Common myeloid progenitor, CD34-positive (primary cell): ENCODE data around the gene HLF.

Experiments used
- CTCF ChIA-PET: fragments of 350-600 bp; sonication (Branson Sonifier 250); formaldehyde crosslinking; loops from one replicate; lab custom pipeline; 2021; ENCODE audit warnings: antibody characterized with exemption; lab: Charles Lee
- POLR2A ChIA-PET: fragments of 350-600 bp; sonication (Branson Sonifier 250); formaldehyde crosslinking; loops from one replicate; lab custom pipeline; 2021; ENCODE audit warnings: antibody characterized with exemption; lab: Charles Lee
- DNase-seq, 3 donors: peaks; one replicate each; pipeline versions ENCODE4 v3.0.0 to v3.0.0-alpha.2; 2013
- H3K27ac ChIP-seq, 2 experiments: 1 replicate in 1 of 2; 2 replicates in 1 of 2; pipeline ENCODE4 v1.7.0; 2013; ENCODE audit warnings: inconsistent platforms in 2 of 2, low read length in 2 of 2, mild to moderate bottlenecking in 2 of 2, low read depth in 1 of 2, moderate library complexity in 1 of 2; ENCODE audit not compliant: severe bottlenecking in 2 of 2, insufficient read depth in 1 of 2, poor library complexity in 1 of 2
- H3K27me3 ChIP-seq, 5 experiments: replicated peaks in 2 of 5; 1 replicate in 3 of 5; 2 replicates in 2 of 5; pipeline versions ENCODE4 v1.6.1 to v1.7.0; 2013; ENCODE audit warnings: low read length in 4 of 5, mild to moderate bottlenecking in 2 of 5, moderate library complexity in 2 of 5, inconsistent platforms in 1 of 5; ENCODE audit not compliant: insufficient read depth in 5 of 5, control insufficient read depth in 4 of 5
- H3K36me3 ChIP-seq, 4 experiments: 1 replicate in 2 of 4; 2 replicates in 2 of 4; pipeline versions ENCODE4 v1.6.1 to v1.7.0; 2013; ENCODE audit warnings: low read length in 3 of 4, control low read depth in 1 of 4, mild to moderate bottlenecking in 1 of 4; ENCODE audit not compliant: control insufficient read depth in 4 of 4, insufficient read depth in 4 of 4
- H3K4me1 ChIP-seq, 4 experiments: 1 replicate in 3 of 4; 2 replicates in 1 of 4; pipeline versions ENCODE4 v1.6.1 to v1.7.1; 2013; ENCODE audit warnings: low read length in 3 of 4, mild to moderate bottlenecking in 3 of 4, control low read depth in 1 of 4, inconsistent platforms in 1 of 4, moderate library complexity in 1 of 4; ENCODE audit not compliant: control insufficient read depth in 4 of 4, insufficient read depth in 4 of 4; ENCODE audit errors: control extremely low read depth in 1 of 4
- H3K4me3 ChIP-seq, 7 experiments: 1 replicate in 4 of 7; 2 replicates in 3 of 7; pipeline versions ENCODE4 v1.5.1 to v1.7.0; 2013; ENCODE audit warnings: mild to moderate bottlenecking in 7 of 7, low read length in 6 of 7, moderate library complexity in 6 of 7, inconsistent platforms in 2 of 7, low read depth in 2 of 7, control low read depth in 1 of 7; ENCODE audit not compliant: insufficient read depth in 4 of 7, control insufficient read depth in 1 of 7; ENCODE audit errors: extremely low read depth in 1 of 7
- H3K9me3 ChIP-seq, 5 experiments: 1 replicate in 4 of 5; 2 replicates in 1 of 5; pipeline versions ENCODE4 v1.6.1 to v1.7.1; 2013; ENCODE audit warnings: low read length in 4 of 5, mild to moderate bottlenecking in 2 of 5, inconsistent platforms in 1 of 5, low read depth in 1 of 5, moderate library complexity in 1 of 5; ENCODE audit not compliant: control insufficient read depth in 4 of 5, insufficient read depth in 2 of 5; ENCODE audit errors: control extremely low read depth in 1 of 5
- WGBS: methylation state at CpG from one replicate; pipeline ENCODE4 v1.1.5; 2013; ENCODE audit not compliant: insufficient coverage; 5-methylcytosine and 5-hydroxymethylcytosine counted together

Gene HLF

DNA sequence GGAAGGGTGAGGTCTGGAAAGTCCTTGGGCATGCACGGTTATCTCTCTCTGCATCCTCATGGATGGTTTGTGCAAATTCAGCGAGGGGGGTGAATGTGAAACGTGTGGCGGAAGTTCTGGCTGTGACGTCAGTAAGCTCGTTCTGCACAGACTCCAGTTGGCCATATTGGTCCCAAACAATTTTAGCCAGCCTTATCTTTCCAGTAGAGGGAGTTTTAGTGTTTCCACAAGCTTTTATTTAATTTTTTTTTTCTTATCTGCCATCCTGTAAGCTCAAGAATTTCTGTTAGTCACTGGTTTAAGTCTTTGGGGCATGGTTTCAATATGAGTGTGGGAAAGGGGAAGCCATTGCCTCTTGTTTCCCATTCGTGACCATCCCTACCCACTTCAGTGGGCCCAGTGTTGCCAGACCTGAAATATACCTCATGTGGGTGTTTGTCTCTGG is 39.0 kb downstream of the HLF start:
- Histone ChIP-seq H3K4me3 (no peak overlapping the region), H3K27ac (no peak overlapping the region), H3K27me3 (no peaks in the 10 kb centered on the region), H3K4me1 (peaks cover 0 to 20% (median 0%) of the 10 kb centered on the region in 4 experiments), H3K9me3 (peaks cover 0 to 2% (median 0%) of the 10 kb centered on the region in 5 experiments), H3K36me3 (peaks cover 0 to 23% (median under 1%) of the 10 kb centered on the region in 4 experiments)
- ChIA-PET POLR2A (no interaction called here), CTCF (interaction anchor here (1.0 to 2.1 kb wide), 4 partner anchors 9 to 310 kb away, joined by 3 to 9 read pairs (median 5); no protein-coding TSS in a partner anchor)
- DNase-seq, result no peak
- WGBS, result 56% methylated on average over 1 of the region's 7 CpGs

DNA sequence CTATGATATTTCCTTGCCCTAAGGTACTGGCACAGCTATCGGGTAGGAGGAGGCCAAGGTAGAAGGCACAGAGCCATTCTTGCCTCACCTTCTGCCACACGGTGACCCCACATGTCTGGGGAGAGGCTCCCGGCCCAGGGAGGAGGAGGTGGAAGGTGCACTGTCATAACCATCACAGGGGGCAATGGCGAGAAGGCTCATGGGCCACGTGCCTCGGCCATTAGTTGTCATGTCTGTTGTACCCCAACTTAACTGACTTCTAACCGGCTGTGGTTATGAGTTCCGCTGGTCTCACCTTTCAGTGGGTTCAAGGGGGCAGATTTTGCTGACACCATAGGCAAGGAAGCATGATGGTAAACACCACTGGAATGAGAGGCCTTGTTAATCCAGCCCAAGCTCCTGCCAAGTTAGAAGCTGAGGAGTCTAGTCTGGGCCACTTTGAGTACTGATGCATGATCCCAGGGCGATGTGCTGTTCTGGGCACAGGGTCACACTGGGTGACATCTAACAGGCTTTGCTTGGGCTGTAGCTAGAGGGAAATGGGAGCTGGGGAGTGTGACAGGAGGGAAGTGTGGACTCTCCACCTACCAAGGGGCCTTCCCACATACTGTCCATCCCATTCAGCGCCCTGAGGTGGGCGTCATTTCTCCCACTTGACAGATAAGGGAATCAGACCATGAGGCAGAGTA is 39.6 kb downstream of the HLF start:
- Histone ChIP-seq H3K9me3 (peaks cover 0 to 2% (median 0%) of the 10 kb centered on the region in 5 experiments), H3K36me3 (peaks cover 0 to 23% (median under 1%) of the 10 kb centered on the region in 4 experiments), H3K27ac (no peak overlapping the region), H3K27me3 (no peaks in the 10 kb centered on the region), H3K4me1 (peaks cover 0 to 20% (median 0%) of the 10 kb centered on the region in 4 experiments), H3K4me3 (no peak overlapping the region)
- WGBS, result 92% methylated on average over 8 of the region's 11 CpGs
- ChIA-PET CTCF (interaction anchor here (1.3 to 2.1 kb wide), 7 partner anchors 10 to 311 kb away, joined by 3 to 9 read pairs (median 4); no protein-coding TSS in a partner anchor), POLR2A (no interaction called here)
- no peak for DNase-seq

DNA sequence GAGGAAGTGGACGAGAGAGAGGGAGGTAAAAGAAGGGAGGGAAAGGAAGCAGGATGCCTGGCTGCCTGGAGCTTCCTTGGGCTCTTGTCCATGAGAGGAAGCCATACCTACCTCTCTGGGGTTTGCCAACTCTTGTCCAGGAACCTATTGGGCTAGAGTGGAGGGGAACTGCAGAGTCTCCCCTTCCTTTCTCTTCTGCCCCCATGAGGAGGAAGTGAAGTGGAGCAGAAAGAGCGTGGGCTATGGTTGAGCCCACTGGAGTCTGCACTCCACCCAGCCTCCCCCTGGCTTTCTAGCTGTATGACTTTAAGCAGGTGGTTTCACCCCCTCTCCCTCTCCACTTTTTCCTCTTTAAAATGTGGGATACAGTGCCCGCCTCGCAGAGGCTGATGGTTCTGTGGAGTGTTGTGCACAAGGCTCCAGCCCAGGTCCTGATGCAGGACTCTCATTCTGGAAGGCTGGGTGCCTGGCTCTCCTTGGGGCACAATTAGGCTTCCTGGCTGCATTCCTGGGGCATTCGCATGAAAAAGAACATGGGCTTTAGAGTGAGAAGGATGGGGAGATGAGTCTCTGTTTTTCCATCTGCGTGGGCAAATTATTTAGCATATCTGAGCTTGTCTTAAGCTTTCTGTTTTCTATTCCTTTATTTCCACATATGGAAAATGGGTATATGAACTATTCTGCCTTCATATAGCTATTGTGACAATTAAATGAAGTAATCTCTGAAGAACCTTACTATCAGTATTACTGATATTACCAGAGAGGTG is 40.7 kb downstream of the HLF start:
- no peak for DNase-seq
- Histone ChIP-seq H3K27me3 (no peaks in the 10 kb centered on the region), H3K4me1 (peaks cover 0 to 20% (median 0%) of the 10 kb centered on the region in 4 experiments), H3K36me3 (peaks cover 0 to 20% (median under 1%) of the 10 kb centered on the region in 4 experiments), H3K9me3 (peaks cover 0 to 2% (median 0%) of the 10 kb centered on the region in 5 experiments), H3K27ac (no peak overlapping the region), H3K4me3 (no peak overlapping the region)
- POLR2A ChIA-PET, result no interaction called here
- CTCF ChIA-PET, result interaction anchor here (0.7 to 1.6 kb wide), 9 partner anchors 11 to 300 kb away, joined by 3 to 4 read pairs (median 3); no protein-coding TSS in a partner anchor
- WGBS, result 100% methylated on average over 1 of the region's 6 CpGs

- H3K27ac ChIP-seq, result peak overlapping the region in 1 of 2 experiments; percentile 6
- no peaks in the 10 kb centered on the region for H3K27me3 ChIP-seq
- ChIA-PET POLR2A (no interaction called here), CTCF (no interaction called here)
- H3K9me3 ChIP-seq, result peaks cover 0 to 2% (median 0%) of the 10 kb centered on the region in 5 experiments
- H3K36me3 ChIP-seq, result peaks cover 0 to 24% (median under 1%) of the 10 kb centered on the region in 4 experiments
- H3K4me3 ChIP-seq, result no peak overlapping the region
- peaks cover 0 to 14% (median 0%) of the 10 kb centered on the region in 4 experiments for H3K4me1 ChIP-seq
- DNase-seq, result no peak
- 100% methylated on average over 6 of the region's 7 CpGs for WGBS
Measured at GRCh38 chr17:55307879-55308278, 43.1 kb downstream of the HLF start.

DNA sequence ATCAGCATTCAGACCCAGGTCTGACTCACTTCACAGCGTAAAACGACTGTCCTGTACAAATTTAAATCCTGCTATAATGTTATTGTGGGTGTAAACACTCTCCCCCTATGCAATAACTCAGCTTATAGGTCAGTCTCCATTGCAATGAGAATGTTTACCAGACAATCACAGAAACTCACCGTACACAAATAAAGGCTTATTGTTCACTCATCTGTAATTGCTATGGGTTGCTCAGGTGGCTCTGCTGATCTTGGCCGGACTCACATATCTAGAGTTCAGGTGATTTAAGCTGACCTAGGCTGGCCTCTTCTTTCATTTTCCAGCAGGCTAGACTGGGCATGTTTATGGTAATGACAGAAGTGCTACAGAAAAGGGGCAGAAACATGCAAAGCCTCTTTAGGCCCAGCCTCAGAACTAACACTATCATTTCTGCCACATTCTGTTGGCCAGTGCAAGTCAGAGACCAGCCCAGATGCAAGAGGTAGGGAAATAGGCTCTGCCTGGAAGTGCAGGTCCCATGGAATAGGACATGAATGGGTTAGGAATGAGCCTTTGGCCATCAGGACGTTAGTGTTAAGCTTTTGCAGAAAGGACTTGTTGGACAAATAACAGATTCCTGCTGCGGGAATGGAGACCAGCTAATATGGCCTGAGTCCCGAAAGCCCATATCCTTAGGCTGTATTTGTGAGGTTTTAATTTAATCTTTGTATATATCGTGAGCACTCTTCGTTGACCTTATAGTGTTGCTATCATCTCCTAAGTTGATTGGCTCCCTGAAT is 44.0 kb downstream of the HLF start:
- Histone ChIP-seq H3K27ac (no peak overlapping the region), H3K4me3 (no peak overlapping the region), H3K27me3 (no peaks in the 10 kb centered on the region), H3K4me1 (peaks cover 0 to 10% (median 0%) of the 10 kb centered on the region in 4 experiments), H3K36me3 (peaks cover 3 to 22% (median 6%) of the 10 kb centered on the region in 4 experiments), H3K9me3 (peaks cover 0 to 2% (median 0%) of the 10 kb centered on the region in 5 experiments)
- ChIA-PET CTCF (interaction anchor here (0.9 to 1.3 kb wide), 2 partner anchors 48 to 72 kb away, joined by 3 read pairs; no protein-coding TSS in a partner anchor), POLR2A (no interaction called here)
- WGBS, result 98% methylated on average over 7 of the region's 9 CpGs
- no peak for DNase-seq

DNA sequence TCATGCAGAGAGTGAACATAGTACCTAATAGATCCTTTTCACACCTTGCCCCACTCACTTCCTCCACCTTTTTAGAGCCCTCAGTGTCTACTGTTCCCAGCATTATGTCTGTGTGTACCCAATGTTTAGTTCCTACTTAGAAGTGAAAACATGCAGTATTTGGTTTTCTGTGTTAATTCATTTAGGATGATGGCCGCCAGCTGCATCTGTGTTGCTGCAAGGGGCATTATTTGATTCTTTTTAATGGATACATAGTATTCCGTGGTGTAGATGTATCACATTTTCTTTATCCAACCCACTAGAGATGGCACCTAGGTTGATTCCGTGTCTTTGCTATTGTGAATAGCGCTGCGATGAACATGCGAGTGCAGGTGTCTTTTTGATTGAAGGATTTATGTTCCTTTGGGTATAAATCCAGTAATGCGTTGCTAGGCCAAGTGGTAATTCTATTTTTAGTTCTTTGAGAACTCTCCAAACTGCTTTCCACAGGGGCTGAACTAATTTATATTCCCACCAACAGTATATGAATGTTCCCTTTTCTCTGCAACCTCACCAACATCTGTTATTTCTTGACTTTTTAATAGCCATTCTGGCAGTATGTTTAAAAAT is 47.1 kb downstream of the HLF start:
- H3K9me3 ChIP-seq, result peaks cover 0 to 2% (median 0%) of the 10 kb centered on the region in 5 experiments
- POLR2A ChIA-PET, result no interaction called here
- no peak overlapping the region for H3K4me3 ChIP-seq
- H3K36me3 ChIP-seq, result peaks cover 10 to 48% (median 21%) of the 10 kb centered on the region in 4 experiments
- no peak overlapping the region for H3K27ac ChIP-seq
- no peak for DNase-seq
- WGBS, result no CpG with 5 or more reads among the region's 7 CpGs
- H3K4me1 ChIP-seq, result no peaks in the 10 kb centered on the region
- CTCF ChIA-PET, result no interaction called here
- no peaks in the 10 kb centered on the region for H3K27me3 ChIP-seq
